Fibroblast of lung (primary cell): ENCODE measurements around the gene ANO7. TPM values are rescaled to one million over a fixed set of nuclear protein-coding genes. Genes with fewer than 3 reads are reported as not detected.

Experiments
- DNase-seq, 2 donors: peaks; one replicate each; pipeline versions ENCODE4 v3.0.0 to v3.0.0-alpha.2; 2010; ENCODE audit warnings: low read depth in 2 of 2
- H2AFZ ChIP-seq: 2 replicates; pipeline ENCODE4 v1.5.1; 2012; ENCODE audit warnings: low read length, control low read depth, inconsistent platforms
- H3K27ac ChIP-seq: 2 replicates; pipeline ENCODE4 v1.5.1; 2011; ENCODE audit warnings: low read length, control low read depth; ENCODE audit not compliant: insufficient read depth
- H3K27me3 ChIP-seq: 2 replicates; pipeline ENCODE4 v1.5.1; 2011; ENCODE audit warnings: mild to moderate bottlenecking, low read length; ENCODE audit not compliant: control insufficient read depth, insufficient read depth
- H3K36me3 ChIP-seq: 2 replicates; pipeline ENCODE4 v1.5.1; 2011; ENCODE audit warnings: low read length; ENCODE audit not compliant: control insufficient read depth, insufficient read depth
- H3K4me1 ChIP-seq: 2 replicates; pipeline ENCODE4 v1.5.1; 2011; ENCODE audit warnings: low read length; ENCODE audit not compliant: control insufficient read depth, insufficient read depth; ENCODE audit errors: extremely low read depth
- H3K4me2 ChIP-seq: 2 replicates; pipeline ENCODE4 v1.5.1; 2011; ENCODE audit warnings: low read length, control low read depth; ENCODE audit not compliant: insufficient read depth; ENCODE audit errors: extremely low read depth
- H3K4me3 ChIP-seq, 4 experiments: fragments of 200-600 bp in 1 of 4; sonication (generic) in 1 of 4; replicated peaks in 1 of 4; 2 replicates each; pipeline ENCODE4 v1.5.1; 2011 to 2016; ENCODE audit warnings: low read length in 4 of 4, low read depth in 3 of 4, mild to moderate bottlenecking in 3 of 4, control low read depth in 2 of 4, inconsistent platforms in 1 of 4, mixed read lengths in 1 of 4; ENCODE audit not compliant: insufficient read depth in 1 of 4; ENCODE audit errors: control extremely low read depth in 1 of 4
- H3K79me2 ChIP-seq: 2 replicates; pipeline ENCODE4 v1.5.1; 2012; ENCODE audit warnings: mild to moderate bottlenecking, low read length, inconsistent platforms; ENCODE audit not compliant: control insufficient read depth, insufficient read depth
- H3K9ac ChIP-seq: 2 replicates; pipeline ENCODE4 v1.5.1; 2011; ENCODE audit warnings: mild to moderate bottlenecking, low read length, control low read depth; ENCODE audit not compliant: insufficient read depth
- H3K9me3 ChIP-seq: 2 replicates; pipeline ENCODE4 v1.5.1; 2012; ENCODE audit warnings: low read depth, low read length; ENCODE audit not compliant: control insufficient read depth, insufficient read depth
- H4K20me1 ChIP-seq: 2 replicates; pipeline ENCODE4 v1.5.1; 2011; ENCODE audit warnings: low read length; ENCODE audit not compliant: control insufficient read depth, insufficient read depth; ENCODE audit errors: extremely low read depth
- CTCF ChIP-seq, 2 donors: IDR thresholded peaks in 1 of 2; conservative IDR thresholded peaks in 1 of 2; 1 replicate in 1 of 2; 2 replicates in 1 of 2; pipeline ENCODE4 v1.5.1; 2011 to 2012; ENCODE audit warnings: low read length in 2 of 2, control low read depth in 1 of 2, inconsistent platforms in 1 of 2, low read depth in 1 of 2, mild to moderate bottlenecking in 1 of 2
- EZH2 ChIP-seq: IDR thresholded peaks from 2 replicates; pipeline ENCODE4 v1.5.1; 2012; ENCODE audit warnings: low read length, control low read depth, mild to moderate bottlenecking; ENCODE audit errors: missing control alignments
- polyA plus RNA-seq, 2 donors: library from polyadenylated mRNA; depleted of rRNA in 1 of 2; stranded (reverse) in 1 of 2; unstranded in 1 of 2; fragments of >200 nt; gene quantifications; 2 replicates each; pipeline ENCODE4 v1.2.1, GENCODE V29; 2011 to 2012; ENCODE audit warnings: missing spikeins in 1 of 2
- total RNA-seq: library from RNA; depleted of rRNA; stranded (reverse); fragments of >200 nt; gene quantifications from 2 replicates; pipeline ENCODE4 v1.2.1, GENCODE V29; 2014

Gene ANO7
- total and polyA plus RNA-seq, 2 donors (not counting 1 experiment from before 2014, with no cell fraction given), result 0.50 TPM

- Histone ChIP-seq H2AFZ (no peak overlapping the region), H3K4me2 (no peak overlapping the region), H4K20me1 (no peaks in the 10 kb centered on the region), H3K79me2 (peaks cover under 1% of the 10 kb centered on the region), H3K4me3 (no peak overlapping the region), H3K9ac (no peak overlapping the region), H3K27me3 (no peaks in the 10 kb centered on the region), H3K9me3 (no peaks in the 10 kb centered on the region), H3K4me1 (peaks cover 7% of the 10 kb centered on the region), H3K27ac (no peak overlapping the region), H3K36me3 (peaks cover 16% of the 10 kb centered on the region)
- TF ChIP-seq CTCF (conservative IDR thresholded peaks at IDR 0.05 in 1 of 2, IDR thresholded peaks at IDR 0.05 in 1 of 2; ENCODE audit: low read depth in 1 of 2, low read length in 2 of 2), result no peak
- no peak for TF ChIP-seq EZH2
- no peak for DNase-seq
Measured at GRCh38 chr2:241158546-241158900, 30.0 kb upstream of the ANO7 start.

GRCh38 chr2:241159116-241159515 lies 29.4 kb upstream of the ANO7 start:
- TF ChIP-seq CTCF (conservative IDR thresholded peaks at IDR 0.05 in 1 of 2, IDR thresholded peaks at IDR 0.05 in 1 of 2; ENCODE audit: low read depth in 1 of 2, low read length in 2 of 2) (no peak), EZH2 (no peak)
- Histone ChIP-seq H3K27me3 (no peaks in the 10 kb centered on the region), H3K9ac (no peak overlapping the region), H3K4me3 (no peak overlapping the region), H3K36me3 (peaks cover 15% of the 10 kb centered on the region), H3K9me3 (no peaks in the 10 kb centered on the region), H2AFZ (no peak overlapping the region), H4K20me1 (no peaks in the 10 kb centered on the region), H3K4me2 (no peak overlapping the region), H3K79me2 (no peaks in the 10 kb centered on the region), H3K27ac (no peak overlapping the region), H3K4me1 (peaks cover 7% of the 10 kb centered on the region)
- DNase-seq, result no peak

GRCh38 chr2:241160318-241160717 lies 28.2 kb upstream of the ANO7 start:
- no peaks in the 10 kb centered on the region for H4K20me1 ChIP-seq
- peaks cover 7% of the 10 kb centered on the region for H3K4me1 ChIP-seq
- TF ChIP-seq EZH2 (no peak), CTCF (conservative IDR thresholded peaks at IDR 0.05 in 1 of 2, IDR thresholded peaks at IDR 0.05 in 1 of 2; ENCODE audit: low read depth in 1 of 2, low read length in 2 of 2) (no peak)
- no peak overlapping the region for H3K9ac ChIP-seq
- no peaks in the 10 kb centered on the region for H3K9me3 ChIP-seq
- H3K4me3 ChIP-seq, result no peak overlapping the region
- no peak for DNase-seq
- H3K36me3 ChIP-seq, result peaks cover 16% of the 10 kb centered on the region
- H3K79me2 ChIP-seq, result no peaks in the 10 kb centered on the region
- H3K4me2 ChIP-seq, result no peak overlapping the region
- H3K27ac ChIP-seq, result no peak overlapping the region
- H2AFZ ChIP-seq, result no peak overlapping the region
- no peaks in the 10 kb centered on the region for H3K27me3 ChIP-seq
